CD4-positive, alpha-beta T cell treated with Interferon alpha-2 for 1 hour (primary cell): ENCODE measurements around the gene GPC2.
"Not testable (repeated sequence)": the region's sequence is repeated elsewhere in the genome, so short reads cannot be mapped to it uniquely, and the experiment has no call there.

ENCODE experiments used
- DNase-seq, 2 donors: peaks; one replicate each; pipeline ENCODE4 v3.0.0-alpha.2; 2020 to 2022

The GPC2 gene

DNA sequence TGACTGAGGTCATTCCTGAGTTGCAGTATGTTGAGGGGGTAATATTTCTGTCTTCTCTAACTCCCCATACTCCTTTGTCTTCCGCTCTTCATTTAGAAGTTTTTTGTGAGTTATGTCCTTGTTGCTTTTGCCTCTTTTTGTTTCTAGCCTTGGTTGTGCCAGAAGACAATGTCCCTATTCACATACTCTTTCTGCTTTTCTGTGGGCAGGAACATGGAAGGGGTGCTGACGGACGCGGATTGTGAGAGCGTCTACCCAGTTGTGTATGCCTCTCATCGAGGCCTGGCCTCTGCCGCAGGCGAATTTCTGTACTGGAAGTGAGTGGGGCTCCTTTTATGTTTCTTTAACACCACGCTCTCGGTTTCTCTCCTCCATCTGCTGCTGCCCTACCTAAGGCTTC is 21.1 kb upstream of the GPC2 start:
- DNase-seq: no peak

- not testable (repeated sequence) for DNase-seq
Observed at GRCh38 chr7:100195901-100196322, 18.7 kb upstream of the GPC2 start.

DNA sequence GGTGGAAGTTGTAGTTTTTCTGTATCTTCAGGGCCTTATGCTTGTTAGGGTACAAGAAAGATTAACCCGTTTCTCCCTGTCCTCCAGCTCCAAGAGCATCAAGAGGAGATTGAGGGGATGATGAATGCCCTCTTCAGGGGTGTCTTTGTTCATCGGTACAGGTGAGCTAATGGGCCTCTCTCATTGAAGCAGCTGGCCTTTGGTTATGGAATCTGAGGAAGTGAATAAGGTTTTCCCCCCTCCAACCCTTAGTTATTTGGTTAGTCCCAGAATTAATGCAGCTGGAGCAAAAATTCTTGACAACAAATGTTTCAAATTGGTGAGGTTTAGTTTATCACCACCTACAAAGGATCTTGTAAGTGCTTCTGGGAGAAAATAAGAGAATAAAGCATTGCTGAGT is 18.0 kb upstream of the GPC2 start:
- DNase-seq: no peak

GRCh38 chr7:100192969-100193368 is 15.8 kb upstream of the GPC2 start:
- DNase-seq: no peak

DNA sequence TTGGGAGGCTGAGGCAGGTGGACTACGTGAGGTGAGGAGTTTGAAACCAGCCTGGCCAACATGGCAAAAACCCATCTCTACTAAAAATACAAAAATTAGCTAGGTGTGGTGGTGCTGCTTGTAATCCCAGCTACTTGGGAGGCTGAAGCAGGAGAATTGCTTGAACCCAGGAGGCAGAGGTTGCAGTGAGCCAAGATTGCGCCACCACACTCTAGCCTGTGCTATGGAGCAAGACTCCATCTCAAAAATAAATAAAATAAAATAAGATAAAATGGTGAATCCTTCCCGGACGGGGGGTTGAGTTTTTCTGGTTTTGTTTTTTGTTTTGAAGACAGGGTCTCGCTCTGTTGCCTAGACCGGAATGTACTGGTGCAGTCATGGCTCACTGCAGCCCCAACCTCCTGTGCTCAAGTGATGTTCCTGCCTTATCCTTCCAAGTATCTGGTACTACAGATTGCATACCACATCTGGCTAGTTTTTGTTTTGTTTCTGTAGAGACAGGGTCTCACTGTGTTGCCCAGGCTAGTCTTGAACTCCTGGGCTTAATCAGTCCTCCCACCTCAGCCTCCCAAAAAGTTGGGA is 15.2 kb upstream of the GPC2 start:
- DNase-seq: peak in 1 of 2 donors; percentile 41

- DNase-seq: no peak
Observed at GRCh38 chr7:100191775-100192174, 14.6 kb upstream of the GPC2 start.

- peak in 1 of 2 donors; percentile 77 for DNase-seq
Observed at GRCh38 chr7:100190048-100190711, 13.0 kb upstream of the GPC2 start.

DNA sequence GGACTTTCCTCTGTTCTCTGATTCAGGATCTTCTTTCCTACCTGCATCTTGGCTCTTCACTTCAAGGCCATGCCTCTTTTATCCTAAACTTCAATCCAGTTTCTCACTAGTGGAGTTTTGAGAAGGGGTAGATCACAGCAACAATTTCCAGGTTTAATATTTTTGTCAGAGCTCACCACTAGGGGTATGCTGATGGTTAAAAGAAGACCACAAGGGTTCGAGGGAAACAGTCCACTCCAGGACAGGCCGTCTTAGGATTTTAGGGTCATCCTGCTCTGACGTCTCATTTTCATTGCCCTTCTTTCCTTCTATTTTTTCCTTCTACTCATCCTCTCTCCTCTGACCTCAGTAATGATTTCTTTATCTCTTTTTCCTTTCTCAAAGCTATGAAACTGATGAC is 11.9 kb upstream of the GPC2 start:
- no peak for DNase-seq

DNA sequence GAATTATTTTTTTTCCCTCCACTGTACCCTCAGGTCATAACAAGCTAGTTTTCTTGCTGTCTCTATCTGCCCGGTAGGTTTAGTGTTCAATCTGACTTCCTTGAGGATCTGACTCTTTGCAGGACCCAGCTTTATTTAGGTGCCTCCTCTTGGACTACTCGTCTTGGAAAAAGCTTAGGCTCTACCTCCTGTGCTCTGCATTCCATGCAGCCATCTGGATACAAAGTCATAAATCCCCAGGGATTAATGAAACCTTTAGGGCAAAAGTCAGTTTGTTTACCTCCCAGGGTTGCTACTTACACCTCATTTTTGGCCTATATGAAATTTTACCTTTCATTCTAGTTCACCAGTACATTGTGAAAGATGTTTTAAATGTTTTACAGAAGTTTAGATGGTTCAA is 8.5 kb upstream of the GPC2 start:
- DNase-seq: no peak

DNA sequence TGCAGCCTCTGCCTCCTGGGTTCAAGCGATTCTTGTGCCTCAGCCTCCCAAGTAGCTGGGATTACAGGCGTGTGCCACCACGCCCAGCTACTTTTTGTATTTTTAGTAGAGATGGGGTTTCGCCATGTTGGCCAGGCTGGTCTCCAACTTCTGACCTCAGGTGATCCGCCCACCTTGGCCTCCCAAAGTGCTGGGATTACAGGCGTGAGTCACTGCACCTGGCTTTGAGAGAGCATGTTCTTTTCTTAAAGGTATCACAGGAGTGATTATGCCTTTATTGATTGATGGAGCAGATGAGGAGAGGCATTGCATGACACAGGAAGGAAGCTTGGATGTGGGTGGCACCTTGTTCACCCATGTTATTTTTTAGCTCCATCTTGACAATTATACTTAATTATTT is 5.9 kb upstream of the GPC2 start:
- not testable (repeated sequence) for DNase-seq

DNA sequence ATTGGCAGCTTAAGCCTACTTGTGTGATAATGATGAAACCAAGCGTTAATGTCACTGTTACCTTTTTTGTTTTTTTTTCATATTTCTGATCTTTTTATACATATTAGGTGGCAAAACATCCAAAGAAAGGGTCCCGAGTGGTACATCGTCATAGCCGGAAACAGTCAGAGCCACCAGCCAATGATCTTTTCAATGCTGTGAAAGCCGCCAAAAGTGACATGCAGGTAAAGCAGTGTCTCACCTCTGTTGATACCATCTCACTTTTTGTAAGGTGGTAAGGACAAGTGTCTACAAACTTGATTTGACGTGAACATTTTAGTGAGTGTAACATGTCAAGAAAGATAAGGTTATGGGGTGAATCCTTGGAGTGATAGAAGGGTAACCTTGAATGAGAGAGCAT is 5.4 kb upstream of the GPC2 start:
- DNase-seq: peak in 1 of 2 donors; percentile 61

- not testable (repeated sequence) for DNase-seq
Observed at GRCh38 chr7:100180084-100180483, 2.9 kb upstream of the GPC2 start.

GRCh38 chr7:100176096-100177044 is 811 bp downstream of the GPC2 start:
- no peak for DNase-seq

GRCh38 chr7:100175296-100175935 is 1.8 kb downstream of the GPC2 start:
- no peak for DNase-seq

DNA sequence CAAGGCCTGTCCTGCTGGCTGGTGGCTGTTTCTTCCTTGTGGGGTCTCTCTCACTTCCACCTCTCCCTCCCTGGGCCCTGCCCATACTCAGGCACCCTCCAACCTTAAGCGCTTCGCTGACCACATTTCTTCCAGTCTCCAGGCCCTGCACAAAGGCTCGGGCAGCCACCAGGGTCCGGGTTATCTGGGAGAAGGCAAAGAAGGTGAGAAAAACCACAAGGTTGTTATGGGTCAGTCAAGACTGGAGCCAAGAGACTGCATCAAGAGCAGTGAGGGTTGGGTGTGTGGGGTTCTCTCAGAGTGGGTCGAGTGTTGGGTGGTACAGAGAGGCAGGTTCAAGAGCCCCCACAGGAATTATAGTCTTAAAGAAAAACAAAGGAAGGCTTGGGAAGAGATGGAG is 2.6 kb downstream of the GPC2 start:
- no peak for DNase-seq

DNA sequence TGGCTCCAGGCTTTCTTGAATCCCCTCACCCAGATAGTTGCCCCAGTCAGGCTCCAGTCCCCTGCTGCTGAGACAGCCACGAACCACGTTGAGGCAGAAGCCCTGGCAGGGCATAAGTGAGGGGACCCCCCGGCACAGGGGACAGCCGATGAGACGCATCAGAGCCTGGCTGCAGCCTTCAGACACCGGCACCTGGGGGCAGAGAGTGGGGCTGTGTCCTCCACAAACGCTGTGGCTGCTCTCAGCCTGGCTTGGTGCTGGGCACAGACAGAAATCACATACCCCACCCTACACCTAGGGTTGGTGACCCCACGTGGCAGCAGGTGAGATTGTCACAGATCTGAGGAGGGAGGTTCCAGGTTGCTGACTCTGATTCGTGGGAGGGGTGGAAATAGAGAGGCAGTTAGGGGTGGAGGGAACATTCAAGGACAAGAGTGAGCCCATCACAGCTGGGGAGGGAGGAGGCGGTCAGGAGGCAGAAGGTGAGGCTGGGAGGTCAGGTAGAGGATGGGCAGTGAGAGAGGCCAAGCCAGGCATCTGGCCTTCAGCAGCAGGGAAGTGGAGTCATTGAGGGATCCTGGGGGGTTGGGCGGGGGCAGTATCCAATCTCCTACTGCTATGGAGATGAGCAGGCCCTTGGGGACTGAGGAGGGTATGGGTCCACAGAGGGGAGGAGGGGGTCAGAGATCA is 3.2 kb downstream of the GPC2 start:
- DNase-seq: no peak

DNA sequence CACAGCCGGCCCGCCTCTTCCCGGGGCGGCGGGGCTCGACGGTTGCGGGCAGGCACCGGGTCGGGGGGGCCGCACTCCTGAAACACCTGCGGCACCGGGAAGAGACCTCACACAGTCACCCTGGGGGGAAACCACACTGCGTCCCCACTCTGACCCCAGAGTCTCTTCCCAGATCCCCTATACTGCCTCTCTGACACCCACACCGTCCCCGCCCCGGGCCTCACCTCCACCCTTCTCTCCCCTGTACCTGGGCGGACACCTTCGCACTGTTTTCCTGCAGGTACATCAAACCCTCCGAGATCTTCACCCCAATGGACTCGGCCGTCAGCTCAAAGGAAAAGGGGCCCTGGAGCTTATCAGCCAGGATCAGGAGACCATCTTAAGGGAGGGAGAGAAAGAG is 5.3 kb downstream of the GPC2 start:
- no peak for DNase-seq

- DNase-seq: peak; percentile 21 to 65
Observed at GRCh38 chr7:100171087-100171681, 6.0 kb downstream of the GPC2 start.

DNA sequence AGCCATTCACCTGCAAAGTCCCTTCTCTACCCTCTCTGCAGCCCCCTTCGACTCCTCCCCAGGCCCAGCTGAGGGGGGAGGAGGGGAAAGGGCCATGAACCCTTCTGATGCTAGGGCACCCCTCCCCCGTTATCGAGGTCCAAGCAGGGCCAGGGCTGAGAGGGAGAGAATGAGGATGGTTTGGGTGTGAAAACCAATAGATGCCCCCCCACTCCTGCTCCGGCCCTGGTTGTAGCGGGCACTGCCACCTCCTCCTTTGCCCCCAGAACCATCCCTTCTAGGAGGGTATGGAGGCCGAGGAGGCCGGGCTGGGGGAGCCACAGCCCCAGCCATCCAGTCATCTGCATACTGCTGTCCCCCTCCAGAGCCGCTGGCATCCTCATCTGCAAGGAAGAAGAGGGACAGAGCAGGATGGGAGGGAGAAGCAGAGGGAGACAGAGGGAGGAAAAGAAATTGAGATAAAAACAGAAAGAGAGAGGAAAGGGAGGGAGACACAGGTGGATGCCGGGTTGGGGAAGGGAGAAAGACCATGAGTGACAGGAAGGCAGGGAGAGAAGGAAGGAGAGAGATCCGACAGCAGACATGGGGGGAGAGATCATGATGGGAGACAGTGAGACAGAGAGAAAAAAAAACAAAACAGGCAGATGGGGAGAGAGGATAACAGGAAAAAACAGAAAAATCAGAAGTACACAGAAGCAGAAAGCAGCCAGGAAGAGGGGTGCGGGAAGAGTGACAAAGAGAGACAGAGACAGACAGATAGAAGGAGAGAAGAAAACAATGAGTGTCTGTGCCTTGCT is 6.9 kb downstream of the GPC2 start:
- DNase-seq: no peak

DNA sequence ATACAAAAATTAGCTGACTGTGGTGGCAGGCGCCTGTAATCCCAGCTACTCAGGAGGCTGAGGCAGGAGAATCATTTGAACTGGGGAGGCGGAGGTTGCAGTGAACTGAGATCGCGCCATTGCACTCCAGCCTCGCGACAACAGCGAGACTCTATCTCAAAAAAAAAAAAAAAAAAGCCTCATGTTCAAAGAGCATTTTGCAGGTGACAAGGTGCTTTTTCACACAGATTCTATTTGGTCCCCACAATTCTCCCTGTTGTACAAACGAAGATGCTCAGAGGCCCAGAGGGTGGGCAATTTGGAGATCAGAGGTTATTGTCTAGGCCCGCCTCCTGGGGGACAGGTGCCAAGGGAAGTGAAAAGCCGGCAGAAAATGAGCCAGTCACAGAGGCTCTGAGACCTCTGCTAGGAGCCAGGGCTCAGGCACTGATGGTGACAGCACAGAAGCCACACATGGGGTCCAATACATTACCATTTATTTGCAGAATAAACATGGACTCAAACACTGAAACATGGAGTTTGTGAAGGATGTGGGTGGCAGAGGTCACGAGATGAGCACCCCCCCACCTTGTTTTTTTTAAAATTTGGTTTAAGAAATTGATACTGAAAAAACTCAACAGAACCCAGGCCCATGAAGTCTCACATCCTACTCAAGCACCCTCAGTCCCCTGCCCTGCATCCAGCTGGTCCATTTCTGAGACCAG is 7.9 kb downstream of the GPC2 start:
- DNase-seq: no peak

- no peak for DNase-seq
Observed at GRCh38 chr7:100167912-100168323, 9.3 kb downstream of the GPC2 start.
